Measurements from ENCODE around the gene TP53AIP1.

GRCh38 chr11:128888034-128888985 lies 54.4 kb downstream of the TP53AIP1 start:
- TF ChIP-seq, protein P1, sequence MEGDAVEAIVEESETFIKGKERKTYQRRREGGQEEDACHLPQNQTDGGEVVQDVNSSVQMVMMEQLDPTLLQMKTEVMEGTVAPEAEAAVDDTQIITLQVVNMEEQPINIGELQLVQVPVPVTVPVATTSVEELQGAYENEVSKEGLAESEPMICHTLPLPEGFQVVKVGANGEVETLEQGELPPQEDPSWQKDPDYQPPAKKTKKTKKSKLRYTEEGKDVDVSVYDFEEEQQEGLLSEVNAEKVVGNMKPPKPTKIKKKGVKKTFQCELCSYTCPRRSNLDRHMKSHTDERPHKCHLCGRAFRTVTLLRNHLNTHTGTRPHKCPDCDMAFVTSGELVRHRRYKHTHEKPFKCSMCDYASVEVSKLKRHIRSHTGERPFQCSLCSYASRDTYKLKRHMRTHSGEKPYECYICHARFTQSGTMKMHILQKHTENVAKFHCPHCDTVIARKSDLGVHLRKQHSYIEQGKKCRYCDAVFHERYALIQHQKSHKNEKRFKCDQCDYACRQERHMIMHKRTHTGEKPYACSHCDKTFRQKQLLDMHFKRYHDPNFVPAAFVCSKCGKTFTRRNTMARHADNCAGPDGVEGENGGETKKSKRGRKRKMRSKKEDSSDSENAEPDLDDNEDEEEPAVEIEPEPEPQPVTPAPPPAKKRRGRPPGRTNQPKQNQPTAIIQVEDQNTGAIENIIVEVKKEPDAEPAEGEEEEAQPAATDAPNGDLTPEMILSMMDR (IDR thresholded peaks at IDR 0.05; ENCODE audit: low read depth, low read length): no peak
- no peak for TF ChIP-seq POLR2A (IDR thresholded peaks at IDR 0.05; ENCODE audit: extremely low read depth, insufficient read length)
- no peak for TF ChIP-seq MAX (IDR thresholded peaks at IDR 0.05; ENCODE audit: low read depth, low read length)
- TF ChIP-seq MYC (IDR thresholded peaks at IDR 0.05; ENCODE audit: low read depth, low read length): no peak
